Peyer's patch (tissue), 4 donors: ENCODE results near the gene ATP2A2.

ENCODE experiments used
- CTCF ChIP-seq, 6 experiments: fragments of 450-650 bp in 4 of 6; fragments of 200-600 bp in 2 of 6; sonication (generic) in 1 of 6; IDR thresholded peaks; one replicate each; pipeline ENCODE4 v1.5.1; 2017 to 2019; ENCODE audit warnings: antibody characterized with exemption in 6 of 6, mild to moderate bottlenecking in 3 of 6, moderate library complexity in 1 of 6
- POLR2A ChIP-seq, 2 donors: fragments of 450-650 bp; IDR thresholded peaks; one replicate each; pipeline ENCODE4 v1.5.1; 2017; ENCODE audit warnings: antibody characterized with exemption in 2 of 2, mild to moderate bottlenecking in 2 of 2, moderate library complexity in 2 of 2

DNA sequence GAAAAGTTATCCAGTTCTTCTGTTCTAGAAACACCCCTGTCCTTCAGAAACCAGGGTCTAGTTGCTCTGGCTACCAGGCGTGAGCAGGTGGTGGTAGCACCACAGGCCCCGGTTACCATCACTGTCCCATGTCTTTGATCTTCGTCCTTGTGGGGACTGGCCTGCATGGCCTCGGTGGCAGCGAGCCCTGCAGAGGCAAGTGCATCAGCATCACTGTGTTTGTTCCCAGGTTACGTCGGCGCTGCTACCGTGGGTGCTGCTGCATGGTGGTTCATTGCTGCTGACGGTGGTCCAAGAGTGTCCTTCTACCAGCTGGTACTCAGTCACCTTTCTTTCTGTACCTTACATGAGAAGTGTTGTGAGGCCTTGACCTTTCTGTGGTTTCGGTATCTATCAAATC is 63.6 kb downstream of the ATP2A2 start:
- TF ChIP-seq CTCF (IDR thresholded peaks at IDR 0.05) (no peak), POLR2A (IDR thresholded peaks at IDR 0.05) (no peak)
